NCI-H524 (cell line): ENCODE data around the gene CLDN9.
"Not testable (repeated sequence)": the region's sequence is repeated elsewhere in the genome, so short reads cannot be mapped to it uniquely, and the experiment has no call there.

Experiments
- DNase-seq, 2 experiments: peaks; one replicate each; lab custom pipeline; 2025; lab: John Stamatoyannopoulos, UW

Gene CLDN9

GRCh38 chr16:3030222-3031212, 17.8 kb downstream of the CLDN9 start:
- no peak for DNase-seq

DNA sequence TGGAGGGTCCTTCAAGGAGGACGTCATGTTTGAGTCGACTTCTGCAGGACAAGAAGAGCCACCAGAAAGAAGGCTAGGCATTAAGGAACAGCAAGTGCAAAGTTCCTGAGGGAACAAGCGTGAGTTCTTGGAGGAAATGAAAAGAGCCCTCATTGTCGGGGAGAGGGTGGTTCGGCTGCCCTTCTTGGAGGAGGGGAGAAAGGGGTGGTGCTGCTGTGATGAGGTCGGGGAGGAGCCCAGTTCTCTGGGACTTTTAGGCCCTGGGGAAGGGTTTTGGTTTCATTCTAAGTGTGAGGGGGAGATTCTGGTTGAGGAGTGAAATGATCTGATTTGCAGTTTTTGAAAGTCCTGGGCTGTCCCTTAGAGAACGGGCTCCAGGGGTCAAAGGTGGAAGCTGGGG, 19.9 kb downstream of the CLDN9 start:
- DNase-seq: no peak

- DNase-seq: no peak
Observed at GRCh38 chr16:3035289-3035971, 22.7 kb downstream of the CLDN9 start.

DNA sequence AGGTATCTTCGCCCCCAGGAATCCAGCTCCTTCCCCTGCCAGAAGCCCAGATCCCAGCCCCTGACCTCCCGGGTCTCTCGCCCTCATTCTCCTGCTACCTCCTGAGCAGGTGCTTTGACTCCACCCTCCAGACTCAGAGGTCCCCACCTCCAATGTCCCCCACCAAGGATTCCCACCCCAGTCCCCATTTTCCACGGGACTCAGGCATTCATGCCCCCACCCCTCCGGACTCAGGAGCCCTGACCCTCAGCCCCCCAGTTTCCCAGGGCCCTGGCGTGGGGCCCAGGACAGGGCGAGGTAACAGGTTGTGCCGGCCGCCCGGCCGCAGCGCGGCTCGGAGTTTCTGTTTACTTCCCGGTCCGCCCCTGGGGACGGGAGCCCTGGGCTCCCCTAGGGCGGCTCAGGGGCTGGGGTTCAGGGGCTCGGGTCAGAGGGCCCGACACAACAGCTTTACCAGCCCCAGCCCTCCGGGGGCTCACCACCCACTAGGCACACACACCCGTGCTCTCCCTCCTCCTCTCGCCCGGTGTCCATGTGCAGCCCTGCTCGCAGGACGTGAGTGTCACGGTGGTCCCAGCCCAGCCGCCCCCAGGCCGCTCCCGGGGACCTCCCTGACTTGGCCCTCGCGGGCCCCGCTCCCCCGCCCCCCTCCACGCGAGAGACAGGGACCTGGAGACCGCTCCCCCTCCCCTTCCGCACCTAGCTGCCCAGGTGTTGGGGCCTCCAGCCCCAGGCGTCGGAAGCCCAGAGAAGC, 23.4 kb downstream of the CLDN9 start:
- DNase-seq: no peak

DNA sequence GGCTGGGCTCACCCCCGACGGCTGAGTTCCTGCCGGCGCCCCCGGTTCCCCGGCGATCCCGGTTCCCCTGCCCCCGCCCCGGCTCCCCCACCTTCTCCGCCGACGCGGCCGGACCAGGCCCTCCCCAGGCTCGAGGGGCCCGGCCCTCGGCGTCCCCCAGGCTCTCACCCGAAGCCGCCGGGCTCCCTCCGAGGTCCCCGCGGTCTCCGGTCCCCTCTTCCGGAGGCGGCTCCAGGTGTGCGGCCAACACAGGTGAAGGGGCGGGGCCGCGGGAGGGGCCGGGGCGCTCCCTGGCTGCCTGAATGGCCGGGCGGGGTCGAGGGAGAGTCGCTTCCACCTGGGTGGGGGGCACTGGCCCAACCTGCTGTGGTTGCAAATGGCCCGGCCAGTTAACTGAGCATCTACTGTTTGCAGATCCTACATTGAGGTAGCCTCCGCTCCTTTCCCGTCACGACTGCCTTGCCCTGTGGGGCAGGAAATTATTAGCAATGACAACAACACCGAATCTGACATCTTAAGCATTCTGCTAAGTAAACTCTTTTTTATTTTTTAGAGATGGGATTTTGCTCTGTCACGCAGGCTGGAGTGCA, 24.1 kb downstream of the CLDN9 start, which contains the start of gene BICDL2:
TSS of gene BICDL2 (minus strand) at position 219 of the 590 bp plus-strand sequence. CDS start 1,448 bp downstream, outside the sequence.
- no peak for DNase-seq

GRCh38 chr16:3038256-3038655, 25.5 kb downstream of the CLDN9 start:
- peak in 1 of 2 experiments; percentile 65 for DNase-seq

DNA sequence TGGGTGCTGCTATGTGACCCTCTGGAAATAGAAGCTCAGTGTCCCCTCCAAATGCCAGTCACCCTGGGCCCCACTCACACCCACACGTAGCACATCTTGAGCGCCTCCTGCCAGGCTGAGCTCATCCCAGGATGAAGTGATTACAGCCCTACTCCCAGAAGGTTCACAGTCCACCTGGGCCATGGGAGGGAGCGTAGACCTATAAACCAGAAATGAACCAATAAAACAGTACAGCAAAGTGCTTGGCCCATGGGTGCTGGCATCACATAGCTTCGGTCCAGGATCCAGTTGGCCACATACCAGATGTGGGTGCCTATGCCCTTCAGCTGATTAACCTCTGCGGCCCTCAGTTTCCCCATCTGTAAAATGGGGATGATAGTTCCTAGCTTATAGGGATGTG, 26.2 kb downstream of the CLDN9 start:
- DNase-seq: peak in 1 of 2 experiments; percentile 30

- no peak for DNase-seq
Observed at GRCh38 chr16:3042376-3042775, 29.7 kb downstream of the CLDN9 start.

GRCh38 chr16:3044708-3045107, 32.0 kb downstream of the CLDN9 start:
- DNase-seq: no peak

- DNase-seq: no peak
Observed at GRCh38 chr16:3045758-3046640, 33.3 kb downstream of the CLDN9 start, which contains the start of gene MMP25. Gene MMP25, plus strand, starts transcription at chr16:3046561. Its CDS starts 357 bp downstream, at chr16:3046918.

GRCh38 chr16:3046641-3047386, 34.1 kb downstream of the CLDN9 start:
- no peak for DNase-seq

- DNase-seq: no peak
Observed at GRCh38 chr16:3047387-3047720, 34.6 kb downstream of the CLDN9 start.

GRCh38 chr16:3049921-3050481, 37.3 kb downstream of the CLDN9 start:
- DNase-seq: no peak

DNA sequence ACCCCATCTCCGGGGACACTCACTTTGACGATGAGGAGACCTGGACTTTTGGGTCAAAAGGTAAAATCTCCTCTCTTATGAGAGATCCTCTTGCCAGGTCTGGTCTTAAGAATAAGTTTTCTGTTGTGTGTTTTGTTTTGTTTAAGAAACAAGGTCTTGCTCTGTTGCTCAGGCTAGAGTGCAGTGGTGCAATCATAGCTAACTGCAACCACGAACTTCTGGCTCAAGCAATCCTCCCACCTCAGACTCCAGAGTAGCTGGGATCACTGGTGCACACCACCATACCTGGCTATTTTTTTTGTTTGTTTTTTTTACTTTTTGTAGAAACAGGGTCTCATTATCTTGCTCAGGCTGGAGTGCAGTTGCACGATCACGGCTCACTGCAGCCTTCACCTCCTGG, 37.8 kb downstream of the CLDN9 start:
- no peak for DNase-seq

DNA sequence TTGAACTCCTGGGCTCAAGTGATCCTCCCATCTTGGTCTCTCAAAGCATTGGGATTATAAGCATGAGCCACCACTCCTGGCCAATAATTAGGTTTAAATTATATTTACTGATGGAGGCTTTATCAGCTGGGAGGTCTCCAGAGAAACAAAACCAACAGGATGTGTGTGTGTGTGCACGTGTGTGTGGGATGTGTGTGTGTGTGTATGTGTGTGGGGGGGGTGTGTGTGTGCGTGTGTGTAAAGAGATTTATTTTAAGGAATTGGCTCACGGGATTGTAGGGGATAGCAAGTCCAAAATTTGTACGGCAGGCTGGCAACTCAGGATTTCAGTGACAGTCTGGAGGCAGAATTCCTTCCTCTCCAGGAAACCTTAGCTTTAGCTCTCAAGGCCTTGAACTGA, 38.3 kb downstream of the CLDN9 start:
- no peak for DNase-seq

GRCh38 chr16:3051494-3051893, 38.8 kb downstream of the CLDN9 start:
- no peak for DNase-seq

DNA sequence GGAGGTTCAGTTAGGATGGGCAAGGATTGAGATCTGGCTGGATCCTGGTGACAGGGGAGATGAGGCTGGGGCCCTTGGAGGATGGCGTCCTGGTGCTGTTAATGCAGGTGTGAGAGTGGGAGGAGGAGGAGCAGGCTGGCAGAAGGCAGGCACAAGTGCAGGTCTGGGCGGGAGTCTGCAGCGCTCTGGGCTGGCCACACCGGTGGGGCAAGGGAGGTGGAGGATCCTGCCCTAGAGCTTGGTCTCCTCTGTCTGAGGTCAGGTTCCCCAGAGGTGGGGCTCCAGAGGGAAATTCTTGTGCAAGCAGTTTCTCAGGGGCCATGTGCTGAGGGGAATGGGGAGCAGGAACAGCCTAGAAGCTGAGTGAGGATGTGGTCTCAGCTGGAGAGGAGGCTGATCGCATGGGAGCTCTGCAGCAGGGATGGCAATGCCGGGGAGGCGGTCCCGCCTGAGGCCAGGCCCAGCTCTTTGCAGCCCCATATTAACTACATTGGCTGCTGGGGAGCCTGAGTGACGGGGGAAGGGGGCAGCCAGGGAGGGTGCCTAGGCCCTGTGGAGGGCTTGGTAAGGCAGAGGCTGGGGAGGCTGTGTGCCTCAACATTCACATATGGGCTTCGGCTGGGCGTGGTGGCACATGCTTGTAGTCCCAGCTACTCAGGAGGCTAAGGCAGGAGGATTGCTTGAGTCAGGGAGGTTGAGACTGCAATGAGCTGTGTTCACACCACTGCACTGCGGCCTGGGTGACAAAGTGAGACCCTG, 40.0 kb downstream of the CLDN9 start:
- DNase-seq: not testable (repeated sequence)

GRCh38 chr16:3053330-3053710, 40.6 kb downstream of the CLDN9 start:
- not testable (repeated sequence) for DNase-seq
